A204.1 (cell line): ENCODE data around the gene SOX9.

ENCODE experiments used
- FAIRE-seq: peaks from 2 replicates; lab custom pipeline; 2012; peaks lifted over from hg19 to GRCh38; lab: Jason Lieb, UNC

SOX9 gene

GRCh38 chr17:72120642-72121163, at the start of gene SOX9:
SOX9 (plus strand) TSS chr17:72121020; CDS start chr17:72121392, 372 bp downstream.
- FAIRE-seq: peak; percentile 93

GRCh38 chr17:72071330-72071729, 49.5 kb upstream of the SOX9 start:
- FAIRE-seq: no peak

- FAIRE-seq: no peak
These were observed 44.7 kb upstream of the SOX9 start for GRCh38 chr17:72075995-72076677.

GRCh38 chr17:72076678-72077030, 44.2 kb upstream of the SOX9 start:
- FAIRE-seq: no peak

- FAIRE-seq: no peak
These were observed 43.4 kb upstream of the SOX9 start for GRCh38 chr17:72077326-72077960.

DNA sequence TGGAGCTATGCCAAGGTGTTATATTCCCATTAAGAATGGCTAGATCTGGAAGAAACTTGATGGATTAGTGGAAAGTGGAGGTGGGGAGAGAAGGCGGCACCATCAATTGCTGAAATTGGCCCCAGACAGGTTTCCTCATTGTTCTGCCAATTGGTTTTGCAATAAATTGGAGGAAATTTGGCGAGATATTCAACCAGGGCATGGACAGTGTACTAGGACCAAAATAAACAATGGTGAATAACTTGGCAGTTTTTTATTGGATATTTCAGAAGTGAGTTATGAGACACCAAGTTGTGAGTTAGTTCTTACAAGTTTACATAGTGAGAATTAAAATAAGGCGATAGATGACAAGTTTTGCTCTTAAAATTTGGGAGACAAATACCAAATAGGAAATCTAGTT, 41.1 kb upstream of the SOX9 start:
- FAIRE-seq: no peak

DNA sequence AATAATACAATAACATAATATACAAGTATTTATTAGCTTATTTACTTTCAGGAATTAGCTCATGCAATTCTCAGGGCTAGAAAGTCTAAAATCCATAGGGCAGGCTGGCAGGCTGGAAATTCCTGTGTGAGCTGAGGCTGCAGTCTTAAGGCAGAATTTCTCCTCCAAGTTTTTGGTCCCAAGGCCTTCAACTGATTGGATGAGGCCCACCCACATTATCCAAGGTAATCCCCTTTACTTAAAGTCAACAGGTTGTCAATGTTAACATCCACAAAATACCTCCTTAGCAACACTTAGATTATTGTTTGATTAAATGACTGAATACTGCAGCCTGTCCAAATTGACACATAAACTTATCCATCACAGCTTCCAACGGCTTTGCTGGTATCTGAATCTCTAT, 32.9 kb upstream of the SOX9 start:
- FAIRE-seq: no peak

DNA sequence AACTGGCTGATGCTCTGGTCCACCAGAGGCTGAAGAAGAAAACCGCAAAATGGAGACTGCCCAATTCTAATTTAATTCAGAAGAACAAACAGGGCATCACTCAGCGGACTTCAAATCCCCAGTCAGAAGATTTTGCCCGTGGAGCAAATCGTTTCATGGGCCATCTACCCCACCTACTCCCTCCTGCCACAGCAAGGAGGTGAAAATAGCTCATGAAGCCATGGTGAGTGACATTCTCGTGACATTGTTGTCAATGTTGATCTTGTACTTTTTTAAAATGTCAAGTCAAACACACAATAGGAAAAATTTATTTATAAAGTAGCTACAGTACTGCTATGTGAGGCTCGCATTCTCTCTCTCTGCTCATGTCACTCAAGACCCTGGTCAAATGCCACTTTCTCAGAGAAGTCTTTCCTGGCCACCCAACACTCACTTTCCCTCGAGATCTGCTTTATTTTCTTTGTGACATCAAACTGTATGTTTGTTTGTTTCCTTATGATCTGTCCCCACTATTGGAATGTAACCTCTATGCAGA, 31.3 kb upstream of the SOX9 start:
- FAIRE-seq: no peak

- no peak for FAIRE-seq
These were observed 30.7 kb upstream of the SOX9 start for GRCh38 chr17:72090108-72090507.

- FAIRE-seq: no peak
These were observed 28.0 kb upstream of the SOX9 start for GRCh38 chr17:72092710-72093322.

DNA sequence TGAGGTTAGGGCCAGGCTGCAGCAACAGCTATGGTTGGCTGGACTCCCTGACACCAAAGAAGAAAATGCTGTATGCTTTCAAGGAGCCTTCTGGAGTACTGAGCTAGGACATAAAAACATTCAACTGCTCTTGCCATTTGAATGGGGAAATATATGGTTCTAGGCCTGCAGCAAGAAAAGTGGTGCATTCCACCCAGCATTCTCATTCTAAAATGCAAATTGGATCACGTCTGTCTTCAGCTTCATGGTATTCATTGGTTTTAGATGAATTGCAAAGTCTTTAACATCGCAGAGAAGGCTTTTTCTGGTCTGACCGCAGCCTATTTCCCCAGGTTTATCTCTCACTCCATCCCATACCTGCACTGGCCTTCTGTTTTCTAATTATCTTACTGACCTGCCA, 27.1 kb upstream of the SOX9 start:
- no peak for FAIRE-seq

DNA sequence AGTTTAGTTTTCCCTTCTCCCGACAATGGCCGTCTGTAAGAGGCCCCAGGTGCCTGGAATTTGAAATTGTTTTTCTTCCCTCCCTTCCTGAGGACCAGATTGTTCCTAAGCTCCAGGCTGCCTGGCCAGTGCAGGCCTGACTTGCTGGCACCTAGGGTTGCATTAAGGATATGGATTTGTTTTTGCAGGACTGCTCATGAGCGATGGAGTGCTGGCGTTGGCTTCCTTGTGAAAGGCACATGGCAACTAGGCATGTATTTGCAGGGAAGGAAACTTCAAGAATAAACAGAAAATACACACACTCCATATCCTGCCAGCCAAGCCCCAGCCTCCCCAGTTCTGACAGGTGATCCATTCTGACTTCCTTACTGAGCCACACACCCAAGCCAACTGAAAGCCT, 25.5 kb upstream of the SOX9 start:
- no peak for FAIRE-seq

GRCh38 chr17:72097144-72097543, 23.7 kb upstream of the SOX9 start:
- FAIRE-seq: no peak

DNA sequence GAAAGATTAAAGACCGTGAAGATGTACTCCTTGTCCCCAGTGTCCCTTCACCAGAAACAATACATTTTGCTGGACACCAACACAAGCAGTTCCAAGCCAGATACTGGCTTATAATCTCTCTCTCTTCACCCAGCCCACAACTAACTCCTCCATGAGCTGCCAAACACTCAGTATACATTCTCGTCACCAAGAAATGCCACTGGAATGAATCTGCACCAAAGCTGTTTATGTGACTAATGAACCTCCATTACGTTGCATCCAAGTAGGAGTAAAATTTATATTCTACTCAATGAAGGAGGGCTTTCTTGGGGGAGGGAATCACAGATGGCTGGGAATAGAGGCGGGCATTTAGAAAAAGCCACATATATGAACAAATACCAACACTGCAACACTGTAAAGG, 20.9 kb upstream of the SOX9 start:
- FAIRE-seq: no peak

DNA sequence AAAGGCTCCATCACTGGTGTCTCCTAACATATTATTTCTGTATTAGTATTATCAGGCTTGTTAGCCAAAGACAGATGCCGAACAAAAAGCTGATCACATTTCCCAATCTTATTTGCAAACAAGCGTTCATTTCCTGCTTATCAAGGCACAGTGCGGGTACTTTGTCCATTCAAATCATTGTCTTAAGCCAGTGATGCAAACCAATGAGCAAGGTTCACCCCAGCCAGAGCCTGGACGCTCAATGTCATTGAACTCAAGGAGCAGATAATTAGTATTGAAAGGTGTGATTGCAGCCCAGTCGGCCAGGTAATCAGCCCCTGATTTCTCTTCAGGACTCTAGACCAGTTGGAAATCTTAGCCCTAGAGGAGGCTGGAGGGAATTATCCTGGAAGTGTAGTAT, 20.4 kb upstream of the SOX9 start:
- FAIRE-seq: no peak

DNA sequence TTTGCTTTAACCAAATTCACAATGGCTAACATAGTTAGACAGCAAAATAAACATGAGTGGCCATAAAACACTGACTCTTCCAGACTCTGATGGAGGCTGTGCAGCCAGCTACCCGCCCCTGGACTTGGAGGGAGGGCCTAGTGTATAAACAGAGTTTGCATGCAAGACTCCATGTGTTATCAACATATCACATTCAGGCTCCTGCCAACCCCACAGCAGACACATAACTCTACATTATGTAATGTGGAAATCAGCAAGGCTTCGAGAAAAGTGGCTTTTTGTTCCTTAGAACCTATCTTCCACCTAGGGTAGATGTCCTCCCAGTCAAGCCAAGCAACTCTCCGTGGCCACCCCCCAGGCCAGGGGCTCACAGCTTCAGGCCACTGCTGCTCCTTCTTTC, 19.3 kb upstream of the SOX9 start:
- no peak for FAIRE-seq

GRCh38 chr17:72102366-72102765, 18.5 kb upstream of the SOX9 start:
- FAIRE-seq: no peak

- no peak for FAIRE-seq
These were observed 16.5 kb upstream of the SOX9 start for GRCh38 chr17:72104164-72104862.

GRCh38 chr17:72104863-72105234, 16.0 kb upstream of the SOX9 start:
- no peak for FAIRE-seq

GRCh38 chr17:72107100-72107499, 13.7 kb upstream of the SOX9 start:
- no peak for FAIRE-seq

- FAIRE-seq: no peak
These were observed 10.4 kb upstream of the SOX9 start for GRCh38 chr17:72110231-72110941.

DNA sequence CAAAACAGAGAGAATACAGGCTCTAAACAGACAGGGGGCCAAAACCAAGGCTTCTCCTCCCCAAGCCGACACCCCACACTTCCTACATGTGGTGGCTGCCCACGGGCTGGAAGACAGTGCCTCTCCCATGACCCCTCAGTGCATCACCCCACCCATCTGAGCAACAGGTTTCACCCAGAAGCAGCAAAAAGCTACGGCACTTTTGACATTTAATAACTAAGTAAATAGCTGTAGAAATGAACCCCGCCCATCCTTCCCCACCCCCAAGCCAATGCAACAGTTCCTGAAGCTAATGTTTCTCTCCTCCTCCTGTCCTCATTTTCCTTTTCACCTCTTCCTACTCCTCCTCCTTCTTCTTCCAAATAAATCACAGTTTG, 9.9 kb upstream of the SOX9 start:
- no peak for FAIRE-seq
